ENCODE measurements around the gene HOXA6.

HOXA6 gene

DNA sequence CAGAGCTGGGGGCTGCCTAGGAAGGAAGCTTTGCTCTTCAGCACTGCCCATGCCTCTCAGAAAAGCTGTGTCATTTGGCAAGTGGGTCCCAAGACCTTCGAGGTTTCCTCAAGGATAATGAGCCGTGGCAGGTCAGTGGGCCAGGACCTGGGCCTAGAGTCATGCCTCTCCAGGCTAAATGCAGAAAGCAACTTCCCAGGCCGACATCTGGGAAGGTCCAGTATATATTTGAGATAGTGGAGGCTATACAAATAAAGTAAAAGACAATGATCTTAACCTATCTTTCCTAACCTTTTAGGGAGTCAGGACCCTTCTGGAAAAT lies 28.9 kb upstream of the HOXA6 start:
- peaks cover 7% of the 10 kb centered on the region; the same call in 1 of the 2 replicates for H3K4me1 ChIP-seq (ENCODE audit: insufficient read depth, low read length)
- no peaks in the 10 kb centered on the region for H3K36me3 ChIP-seq (ENCODE audit: insufficient read depth, low read length)
- 64% methylated on average over 3 of the region's 3 CpGs for WGBS
- H3K27ac ChIP-seq (ENCODE audit: low read depth, low read length): no peak overlapping the region
- peaks cover 100% of the 10 kb centered on the region for H3K27me3 ChIP-seq (ENCODE audit: insufficient read depth, low read length)
- no peak overlapping the region for H3K4me3 ChIP-seq (ENCODE audit: low read length)
- H3K9me3 ChIP-seq (ENCODE audit: insufficient read depth, low read depth, low read length): no peaks in the 10 kb centered on the region; the same call in 1 of the 2 replicates
- no peak overlapping the region for H3K9ac ChIP-seq (ENCODE audit: low read depth, low read length)

DNA sequence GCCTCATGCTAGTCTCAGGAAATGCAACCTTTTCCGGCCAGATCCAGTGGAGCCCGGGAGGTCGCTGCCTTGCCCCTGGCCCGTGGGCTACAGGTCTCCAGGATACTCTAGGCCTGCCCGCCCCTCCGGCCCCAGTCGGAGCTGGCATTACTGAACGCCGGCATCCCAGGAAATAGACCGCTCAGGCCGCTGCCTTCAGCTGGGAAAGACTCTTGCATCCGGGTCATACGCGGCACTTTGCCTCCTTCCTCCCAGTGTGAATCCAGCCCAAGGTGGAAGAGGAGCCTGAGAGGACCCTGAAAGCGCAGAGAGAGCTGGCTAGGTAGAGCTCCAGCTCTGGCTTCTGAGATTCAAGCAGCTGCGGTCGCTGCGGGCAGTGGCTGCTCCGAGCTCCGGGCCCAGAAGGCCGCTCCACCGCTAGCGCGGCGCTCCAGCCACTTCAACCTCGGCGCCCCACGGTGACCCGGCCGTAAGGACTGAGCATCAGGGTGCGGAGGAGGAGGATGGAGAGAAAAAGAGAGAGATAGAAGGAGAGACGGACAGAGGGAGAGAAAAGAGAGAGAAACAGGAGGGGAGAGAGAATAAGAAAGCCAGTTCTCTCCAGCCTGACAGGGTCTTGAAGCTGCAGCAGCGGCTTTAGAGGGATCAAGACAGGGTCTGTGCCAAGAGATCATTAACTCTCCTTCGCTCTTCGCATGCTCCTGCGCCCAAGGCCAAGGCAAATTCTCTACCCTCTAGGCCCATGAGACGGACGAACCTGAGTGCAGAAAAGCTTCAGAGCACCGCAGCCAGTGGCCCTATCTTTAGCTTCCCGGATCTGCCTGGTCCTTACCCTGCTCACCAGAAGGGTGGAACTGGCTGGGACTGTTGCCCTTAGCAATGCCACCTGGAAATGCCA lies 28.3 kb upstream of the HOXA6 start:
- H3K27ac ChIP-seq (ENCODE audit: low read depth, low read length): no peak overlapping the region
- peaks cover 100% of the 10 kb centered on the region for H3K27me3 ChIP-seq (ENCODE audit: insufficient read depth, low read length)
- peaks cover 3% of the 10 kb centered on the region; the same call in 1 of the 2 replicates for H3K9me3 ChIP-seq (ENCODE audit: insufficient read depth, low read depth, low read length)
- 9% methylated on average over 40 of the region's 40 CpGs for WGBS
- H3K9ac ChIP-seq (ENCODE audit: low read depth, low read length): no peak overlapping the region
- peaks cover 7% of the 10 kb centered on the region; the same call in 1 of the 2 replicates for H3K4me1 ChIP-seq (ENCODE audit: insufficient read depth, low read length)
- no peak overlapping the region for H3K4me3 ChIP-seq (ENCODE audit: low read length)
- no peaks in the 10 kb centered on the region for H3K36me3 ChIP-seq (ENCODE audit: insufficient read depth, low read length)

DNA sequence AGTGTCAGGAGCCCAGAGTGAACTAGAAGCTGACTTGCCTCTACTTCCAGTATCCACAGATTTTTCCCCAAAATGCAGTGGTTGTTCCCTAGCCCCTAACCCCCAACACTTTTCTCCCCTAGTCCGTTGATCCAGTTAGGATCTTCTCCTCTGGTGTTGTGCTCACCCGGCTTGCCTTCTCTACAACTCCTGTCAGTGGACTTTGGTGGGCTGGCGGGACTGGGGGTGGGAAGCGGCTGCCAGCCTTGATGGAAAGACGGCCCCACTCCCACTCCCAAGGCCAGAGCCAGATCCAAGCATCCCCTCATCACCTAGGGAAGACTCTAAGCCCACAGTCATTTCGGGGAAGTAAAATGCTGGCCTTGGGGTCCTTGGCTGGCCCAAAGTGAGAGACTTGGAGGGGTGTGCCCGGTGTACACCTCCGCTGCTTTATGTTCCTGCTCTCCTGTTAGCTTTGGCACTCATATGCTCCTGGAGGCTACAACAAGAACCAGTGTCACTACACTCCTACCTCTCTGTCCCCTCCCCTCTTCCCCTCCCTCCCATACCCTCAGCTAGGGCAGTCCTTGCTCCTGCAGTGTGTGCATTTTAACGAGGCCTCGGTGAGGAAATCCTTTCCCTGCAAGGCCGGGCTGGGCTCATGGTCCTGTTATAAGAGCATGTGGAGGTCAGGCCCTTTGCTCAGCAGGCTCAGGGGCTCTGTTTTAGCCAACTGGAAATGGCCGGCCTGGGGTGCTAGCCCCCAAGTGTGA lies 27.5 kb upstream of the HOXA6 start:
- no peaks in the 10 kb centered on the region for H3K36me3 ChIP-seq (ENCODE audit: insufficient read depth, low read length)
- no peak overlapping the region for H3K4me3 ChIP-seq (ENCODE audit: low read length)
- H3K27me3 ChIP-seq (ENCODE audit: insufficient read depth, low read length): peaks cover 100% of the 10 kb centered on the region
- peaks cover 7% of the 10 kb centered on the region; the same call in 1 of the 2 replicates for H3K4me1 ChIP-seq (ENCODE audit: insufficient read depth, low read length)
- H3K9ac ChIP-seq (ENCODE audit: low read depth, low read length): no peak overlapping the region
- WGBS: 20% methylated on average over 12 of the region's 12 CpGs
- H3K27ac ChIP-seq (ENCODE audit: low read depth, low read length): no peak overlapping the region
- H3K9me3 ChIP-seq (ENCODE audit: insufficient read depth, low read depth, low read length): peaks cover 3% of the 10 kb centered on the region; the same call in 1 of the 2 replicates

DNA sequence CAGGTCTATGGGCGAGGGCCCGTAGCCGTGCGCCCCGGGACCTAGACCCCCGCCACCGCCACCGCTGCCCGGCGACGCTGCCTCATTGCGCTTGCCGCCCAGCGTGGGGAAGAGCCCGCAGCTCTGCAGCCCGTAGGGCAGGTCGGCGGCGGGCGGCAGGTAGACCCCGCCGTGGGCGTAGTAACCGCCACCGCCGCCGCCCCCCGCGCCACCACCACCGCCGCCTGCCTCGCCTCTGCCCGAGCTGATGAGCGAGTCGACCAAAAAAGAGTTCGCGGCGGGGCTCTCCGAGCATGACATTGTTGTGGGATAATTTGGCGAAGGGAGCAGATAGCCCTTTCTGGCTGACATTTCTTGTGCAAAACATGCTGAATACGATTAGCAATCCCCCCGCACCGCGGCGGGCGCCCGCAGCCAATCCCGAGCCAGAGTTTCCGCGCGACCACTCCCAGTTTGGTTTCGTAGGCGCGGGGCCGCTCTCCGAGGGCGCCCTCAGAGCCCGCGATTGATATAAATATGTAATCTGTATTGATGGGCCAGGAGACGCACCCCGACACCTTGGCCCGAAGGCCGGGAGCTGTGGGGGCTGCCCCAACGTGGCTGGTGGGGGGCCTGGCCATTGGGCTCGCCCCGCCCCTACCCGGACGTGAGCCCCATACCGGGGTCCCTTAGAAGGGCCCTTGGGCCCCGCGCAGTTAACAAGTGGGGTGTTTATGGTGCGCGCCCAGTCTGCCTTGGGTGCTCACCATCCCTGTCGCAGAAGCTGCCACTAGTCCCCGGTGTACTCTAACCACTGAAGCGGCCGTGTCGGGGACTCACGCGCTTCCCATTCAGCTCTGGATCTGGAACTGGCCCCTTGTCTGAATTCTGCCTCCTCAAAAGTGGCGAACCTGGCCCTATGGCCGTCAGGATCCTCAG lies 26.6 kb upstream of the HOXA6 start, which contains the start of gene HOXA10:
Gene HOXA10 (minus strand): TSS at position 365 of the 918 bp plus-strand sequence. CDS start 14 bp downstream, at position 351.
- H3K36me3 ChIP-seq (ENCODE audit: insufficient read depth, low read length): no peaks in the 10 kb centered on the region
- no peak within 1 kb of the TSS for H3K4me3 ChIP-seq (ENCODE audit: low read length)
- 6% methylated on average over 82 of the region's 82 CpGs for WGBS
- peaks cover 100% of the 10 kb centered on the region for H3K27me3 ChIP-seq (ENCODE audit: insufficient read depth, low read length)
- H3K9ac ChIP-seq (ENCODE audit: low read depth, low read length): no peak within 1 kb of the TSS
- H3K9me3 ChIP-seq (ENCODE audit: insufficient read depth, low read depth, low read length): peaks cover 3% of the 10 kb centered on the region; the same call in 1 of the 2 replicates
- no peak within 1 kb of the TSS for H3K27ac ChIP-seq (ENCODE audit: low read depth, low read length)
- H3K4me1 ChIP-seq (ENCODE audit: insufficient read depth, low read length): peaks cover 3% of the 10 kb centered on the region; the same call in 1 of the 2 replicates

DNA sequence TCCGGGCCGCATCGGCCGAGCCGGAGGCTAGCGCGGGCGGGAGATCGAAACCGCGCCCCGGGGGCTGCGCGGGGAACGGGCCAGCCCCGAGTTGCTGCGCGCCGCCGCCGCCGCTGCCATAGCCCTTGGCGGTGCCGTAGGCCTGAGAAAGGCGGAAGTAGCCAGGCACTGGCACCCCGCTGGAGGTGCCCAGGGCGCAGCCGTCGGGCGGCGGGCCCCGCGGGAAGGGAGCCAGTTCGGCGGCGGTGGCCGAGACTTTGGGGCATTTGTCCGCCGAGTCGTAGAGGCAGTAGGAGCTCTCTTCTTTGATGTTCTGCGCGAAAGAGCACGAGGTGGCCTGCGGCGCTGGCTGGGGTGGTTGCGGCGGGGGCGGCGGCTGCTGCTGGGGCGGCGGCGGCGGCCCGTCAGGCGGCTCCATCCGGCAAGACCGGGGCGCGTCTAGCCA lies 26.0 kb upstream of the HOXA6 start:
- Histone ChIP-seq H3K27ac (ENCODE audit: low read depth, low read length) (no peak overlapping the region), H3K4me3 (ENCODE audit: low read length) (no peak overlapping the region)

DNA sequence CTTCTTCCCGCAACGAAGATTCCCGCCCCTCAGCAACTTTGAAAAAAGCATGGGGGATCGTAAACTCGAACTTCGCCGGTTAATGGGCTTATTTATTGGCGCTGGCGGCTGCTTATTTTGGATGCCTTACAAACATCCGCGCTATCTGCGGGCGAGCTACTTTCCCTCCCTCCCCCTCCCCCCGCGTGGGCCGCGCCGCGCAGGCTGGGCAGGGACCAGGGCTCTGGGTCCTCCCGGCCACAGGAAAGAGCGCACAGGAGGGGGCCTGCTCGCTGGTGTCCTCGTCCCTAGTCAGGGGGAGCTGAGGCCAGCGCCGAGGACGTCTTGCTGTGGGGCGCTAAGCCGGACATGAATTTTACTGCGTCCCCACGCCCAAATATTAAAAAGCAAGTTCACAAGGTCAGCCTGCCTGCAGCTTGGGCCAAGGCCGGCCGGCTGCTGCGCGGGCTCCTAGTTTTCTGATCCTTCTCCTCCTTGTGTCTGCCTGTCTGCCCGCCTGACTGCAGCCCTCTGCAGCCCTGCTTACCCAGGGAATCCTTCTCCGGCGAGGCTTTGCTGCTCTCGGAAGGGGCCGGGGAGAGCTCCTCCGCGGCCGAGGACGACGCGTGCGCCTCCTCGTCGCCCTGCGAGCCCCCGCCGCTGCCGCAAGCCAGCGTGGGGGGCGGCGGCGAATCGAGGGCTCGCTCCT lies 25.4 kb upstream of the HOXA6 start:
- whole genome bisulfite sequencing: 2% methylated on average over 58 of the region's 58 CpGs
- Histone ChIP-seq H3K4me1 (ENCODE audit: insufficient read depth, low read length) (no peaks in the 10 kb centered on the region), H3K36me3 (ENCODE audit: insufficient read depth, low read length) (no peaks in the 10 kb centered on the region), H3K4me3 (ENCODE audit: low read length) (no peak overlapping the region), H3K9me3 (ENCODE audit: insufficient read depth, low read depth, low read length) (peaks cover 3% of the 10 kb centered on the region; the same call in 1 of the 2 replicates), H3K9ac (ENCODE audit: low read depth, low read length) (no peak overlapping the region), H3K27ac (ENCODE audit: low read depth, low read length) (no peak overlapping the region), H3K27me3 (ENCODE audit: insufficient read depth, low read length) (peaks cover 100% of the 10 kb centered on the region)

More for the DNA sequence above, 26.0 kb upstream of the HOXA6 start:
- no peaks in the 10 kb centered on the region for H3K4me1 ChIP-seq (ENCODE audit: insufficient read depth, low read length)
- peaks cover 100% of the 10 kb centered on the region for H3K27me3 ChIP-seq (ENCODE audit: insufficient read depth, low read length)
- no peaks in the 10 kb centered on the region for H3K36me3 ChIP-seq (ENCODE audit: insufficient read depth, low read length)
- WGBS: 2% methylated on average over 59 of the region's 59 CpGs
- no peak overlapping the region for H3K9ac ChIP-seq (ENCODE audit: low read depth, low read length)
- peaks cover 3% of the 10 kb centered on the region; the same call in 1 of the 2 replicates for H3K9me3 ChIP-seq (ENCODE audit: insufficient read depth, low read depth, low read length)

DNA sequence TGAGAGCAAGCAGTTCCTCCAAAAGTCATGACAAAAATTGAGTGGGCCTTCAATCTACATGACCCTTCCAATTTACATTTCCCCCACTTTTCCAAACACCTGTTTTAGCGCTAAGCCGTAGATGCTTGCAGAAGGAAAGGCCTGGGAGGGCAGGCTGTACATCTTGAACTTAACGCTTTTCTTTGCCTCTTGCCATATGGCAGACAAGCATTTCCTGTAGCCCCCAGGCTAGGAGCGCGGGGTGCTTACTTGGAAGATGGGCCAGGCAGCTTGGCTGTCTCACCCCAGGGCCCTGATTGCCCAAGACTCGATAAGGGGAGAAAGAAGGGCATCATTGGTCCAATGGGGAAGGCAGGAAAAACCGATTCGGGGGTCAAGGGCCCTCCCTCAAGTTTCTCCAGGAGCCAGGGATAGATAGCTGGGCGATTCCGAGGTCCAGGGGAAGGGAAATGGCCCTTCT lies 24.8 kb upstream of the HOXA6 start:
- 6% methylated on average over 10 of the region's 10 CpGs for WGBS
- no peak overlapping the region for H3K27ac ChIP-seq (ENCODE audit: low read depth, low read length)
- peaks cover 3% of the 10 kb centered on the region; the same call in 1 of the 2 replicates for H3K9me3 ChIP-seq (ENCODE audit: insufficient read depth, low read depth, low read length)
- H3K4me1 ChIP-seq (ENCODE audit: insufficient read depth, low read length): no peaks in the 10 kb centered on the region
- no peak overlapping the region for H3K4me3 ChIP-seq (ENCODE audit: low read length)
- peaks cover 100% of the 10 kb centered on the region for H3K27me3 ChIP-seq (ENCODE audit: insufficient read depth, low read length)
- H3K9ac ChIP-seq (ENCODE audit: low read depth, low read length): no peak overlapping the region
- H3K36me3 ChIP-seq (ENCODE audit: insufficient read depth, low read length): no peaks in the 10 kb centered on the region

DNA sequence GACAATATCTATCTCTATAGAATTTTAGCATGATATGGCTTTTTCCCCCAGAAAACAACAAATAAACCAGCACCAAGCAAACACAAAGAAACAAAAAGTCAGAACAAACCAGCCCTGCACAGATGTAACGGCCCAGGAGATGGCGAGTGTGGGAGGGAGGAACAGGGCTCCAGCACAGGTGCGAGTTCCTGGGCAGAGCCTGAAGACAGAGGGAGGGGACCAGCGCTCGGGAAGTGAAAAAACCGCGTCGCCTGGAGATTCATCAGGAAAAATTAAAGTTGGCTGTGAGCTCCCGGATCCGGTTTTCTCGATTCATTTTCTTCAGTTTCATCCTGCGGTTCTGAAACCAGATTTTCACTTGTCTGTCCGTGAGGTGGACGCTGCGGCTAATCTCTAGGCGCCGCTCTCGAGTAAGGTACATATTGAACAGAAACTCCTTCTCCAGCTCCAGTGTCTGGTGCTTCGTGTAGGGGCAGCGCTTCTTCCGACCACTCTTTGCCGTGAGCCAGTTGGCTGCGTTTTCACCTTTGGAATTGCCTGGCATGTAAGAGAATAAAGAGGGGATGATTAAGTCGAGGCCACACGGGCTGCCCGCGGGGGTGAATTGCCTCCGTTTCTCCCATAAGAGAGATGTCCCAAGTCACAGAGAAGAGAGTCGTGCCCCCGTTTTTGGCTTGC lies 24.2 kb upstream of the HOXA6 start:
- H3K27me3 ChIP-seq (ENCODE audit: insufficient read depth, low read length): peaks cover 100% of the 10 kb centered on the region
- 6% methylated on average over 30 of the region's 30 CpGs for WGBS
- H3K9me3 ChIP-seq (ENCODE audit: insufficient read depth, low read depth, low read length): peaks cover 3% of the 10 kb centered on the region; the same call in 1 of the 2 replicates
- no peaks in the 10 kb centered on the region for H3K4me1 ChIP-seq (ENCODE audit: insufficient read depth, low read length)
- no peak overlapping the region for H3K27ac ChIP-seq (ENCODE audit: low read depth, low read length)
- H3K4me3 ChIP-seq (ENCODE audit: low read length): no peak overlapping the region
- H3K36me3 ChIP-seq (ENCODE audit: insufficient read depth, low read length): no peaks in the 10 kb centered on the region
- no peak overlapping the region for H3K9ac ChIP-seq (ENCODE audit: low read depth, low read length)

DNA sequence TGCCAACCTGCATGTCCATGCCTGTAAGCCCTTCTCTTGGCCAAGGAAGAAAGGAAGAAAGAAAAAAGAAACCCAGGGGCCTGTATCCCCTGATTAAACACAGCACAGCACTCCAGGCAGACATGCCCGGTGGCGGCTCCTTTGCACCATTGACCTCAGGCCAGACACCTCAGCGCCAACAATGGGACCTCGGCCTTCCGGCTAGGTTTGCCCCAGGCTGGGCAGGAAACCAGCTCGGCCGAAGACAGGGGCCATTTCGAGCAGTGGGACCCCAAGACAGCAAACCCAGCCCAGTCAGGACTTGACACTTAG lies 23.7 kb upstream of the HOXA6 start:
- Histone ChIP-seq H3K4me3 (ENCODE audit: low read length) (no peak overlapping the region), H3K27ac (ENCODE audit: low read depth, low read length) (no peak overlapping the region)

More for the DNA sequence above, 23.7 kb upstream of the HOXA6 start:
- Histone ChIP-seq H3K27me3 (ENCODE audit: insufficient read depth, low read length) (peaks cover 100% of the 10 kb centered on the region), H3K4me1 (ENCODE audit: insufficient read depth, low read length) (no peaks in the 10 kb centered on the region), H3K9ac (ENCODE audit: low read depth, low read length) (no peak overlapping the region), H3K9me3 (ENCODE audit: insufficient read depth, low read depth, low read length) (peaks cover 3% of the 10 kb centered on the region; the same call in 1 of the 2 replicates), H3K36me3 (ENCODE audit: insufficient read depth, low read length) (no peaks in the 10 kb centered on the region)
- 6% methylated on average over 8 of the region's 8 CpGs for WGBS
